SK-N-SH (cell line): ENCODE results near the gene KLRC3.

Source experiments
- ELF1 ChIP-seq: IDR thresholded peaks from 2 replicates; pipeline ENCODE4 v1.4.0; 2012
- GABPA ChIP-seq: IDR thresholded peaks from 2 replicates; pipeline ENCODE4 v1.4.0; 2012; ENCODE audit warnings: low read depth, mild to moderate bottlenecking
- JUND ChIP-seq: IDR thresholded peaks from 2 replicates; pipeline ENCODE4 v1.4.0; 2012
- POLR2AphosphoS5 ChIP-seq: IDR thresholded peaks from 2 replicates; pipeline ENCODE4 v1.6.1; 2012; ENCODE audit warnings: low read depth, low read length
- RAD21 ChIP-seq: IDR thresholded peaks from 2 replicates; pipeline ENCODE4 v1.6.1; 2012; ENCODE audit warnings: mild to moderate bottlenecking, low read length
- SIN3A ChIP-seq: IDR thresholded peaks from 2 replicates; pipeline ENCODE4 v1.6.1; 2012; ENCODE audit warnings: low read depth, mild to moderate bottlenecking, low read length, moderate library complexity, borderline replicate concordance
- SMC3 ChIP-seq: IDR thresholded peaks from 2 replicates; pipeline ENCODE4 v1.6.1; 2012; ENCODE audit warnings: low read depth, low read length, improper control_type of control experiment
- TAF1 ChIP-seq: IDR thresholded peaks from 2 replicates; pipeline ENCODE4 v1.6.1; 2012; ENCODE audit warnings: low read depth, mild to moderate bottlenecking, low read length, moderate library complexity, borderline replicate concordance
- ZBTB33 ChIP-seq: IDR thresholded peaks from 2 replicates; pipeline ENCODE4 v1.4.0; 2012; ENCODE audit warnings: low read depth, borderline replicate concordance
- TF ChIP-seq, protein P1 (sequence below): fragments of 200-600 bp; sonication (generic); IDR thresholded peaks from 2 replicates; pipeline ENCODE4 v1.6.1; 2017; ENCODE audit warnings: antibody characterized with exemption, mild to moderate bottlenecking, moderate library complexity

DNA sequence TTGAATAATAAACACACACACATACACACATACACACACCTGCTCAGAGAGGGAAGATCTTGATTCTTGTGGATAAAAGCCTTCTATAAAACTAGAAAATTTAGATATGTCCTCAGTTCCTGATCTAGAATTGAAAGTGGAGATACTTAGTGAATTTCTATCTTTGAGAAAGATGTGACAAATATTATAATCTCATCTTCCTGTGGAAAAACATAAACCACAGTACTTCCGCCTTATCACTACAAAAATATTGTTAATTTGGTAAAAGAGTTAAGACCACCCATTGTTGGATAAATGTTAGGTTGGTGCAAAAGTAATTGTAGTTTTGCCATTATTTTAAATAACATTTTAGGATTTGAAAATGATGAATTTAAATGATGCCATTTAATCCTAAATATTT, 30.5 kb downstream of the KLRC3 start, which contains the start of gene KLRK1:
- TF ChIP-seq SIN3A: no peak
- TF ChIP-seq, protein P1, sequence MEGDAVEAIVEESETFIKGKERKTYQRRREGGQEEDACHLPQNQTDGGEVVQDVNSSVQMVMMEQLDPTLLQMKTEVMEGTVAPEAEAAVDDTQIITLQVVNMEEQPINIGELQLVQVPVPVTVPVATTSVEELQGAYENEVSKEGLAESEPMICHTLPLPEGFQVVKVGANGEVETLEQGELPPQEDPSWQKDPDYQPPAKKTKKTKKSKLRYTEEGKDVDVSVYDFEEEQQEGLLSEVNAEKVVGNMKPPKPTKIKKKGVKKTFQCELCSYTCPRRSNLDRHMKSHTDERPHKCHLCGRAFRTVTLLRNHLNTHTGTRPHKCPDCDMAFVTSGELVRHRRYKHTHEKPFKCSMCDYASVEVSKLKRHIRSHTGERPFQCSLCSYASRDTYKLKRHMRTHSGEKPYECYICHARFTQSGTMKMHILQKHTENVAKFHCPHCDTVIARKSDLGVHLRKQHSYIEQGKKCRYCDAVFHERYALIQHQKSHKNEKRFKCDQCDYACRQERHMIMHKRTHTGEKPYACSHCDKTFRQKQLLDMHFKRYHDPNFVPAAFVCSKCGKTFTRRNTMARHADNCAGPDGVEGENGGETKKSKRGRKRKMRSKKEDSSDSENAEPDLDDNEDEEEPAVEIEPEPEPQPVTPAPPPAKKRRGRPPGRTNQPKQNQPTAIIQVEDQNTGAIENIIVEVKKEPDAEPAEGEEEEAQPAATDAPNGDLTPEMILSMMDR: no peak
- no peak for TF ChIP-seq RAD21
- TF ChIP-seq TAF1: no peak
- no peak for TF ChIP-seq POLR2AphosphoS5
- TF ChIP-seq ZBTB33: no peak
- no peak for TF ChIP-seq JUND
- no peak for TF ChIP-seq SMC3
- TF ChIP-seq GABPA: no peak
- TF ChIP-seq ELF1: no peak
